Tibial artery (tissue), 4 donors: ENCODE data around the gene STK32C.

Experiments used
- DNase-seq, 2 donors: peaks; one replicate each; pipeline ENCODE4 v3.0.0-alpha.2; 2019
- H3K27ac ChIP-seq, 2 donors: fragments of 200-600 bp; sonication (generic) in 1 of 2; 1 replicate in 1 of 2; 2 replicates in 1 of 2; pipeline ENCODE4 v1.5.1; 2018 to 2019; ENCODE audit warnings: mild to moderate bottlenecking in 1 of 2
- H3K27me3 ChIP-seq, 2 donors: fragments of 200-600 bp; sonication (generic) in 1 of 2; one replicate each; pipeline versions ENCODE4 v1.5.1 to v1.6.0; 2016 to 2019
- H3K36me3 ChIP-seq, 3 donors: fragments of 200-600 bp; sonication (generic) in 2 of 3; one replicate each; pipeline ENCODE4 v1.5.1; 2016 to 2019; ENCODE audit warnings: mild to moderate bottlenecking in 2 of 3
- H3K4me1 ChIP-seq, 4 donors: fragments of 200-600 bp; sonication (generic) in 2 of 4; 1 replicate in 3 of 4; 2 replicates in 1 of 4; pipeline ENCODE4 v1.5.1; 2016 to 2019
- H3K4me3 ChIP-seq, 2 donors: fragments of 200-600 bp; sonication (generic) in 1 of 2; 1 replicate in 1 of 2; 2 replicates in 1 of 2; pipeline ENCODE4 v1.5.1; 2018 to 2019; ENCODE audit warnings: mild to moderate bottlenecking in 2 of 2
- H3K9me3 ChIP-seq, 3 donors: fragments of 200-600 bp; sonication (generic) in 1 of 3; one replicate each; pipeline ENCODE4 v1.5.1; 2016 to 2019
- CTCF ChIP-seq, 2 experiments: fragments of 200-600 bp in 1 of 2; fragments of 450-650 bp in 1 of 2; IDR thresholded peaks; one replicate each; pipeline ENCODE4 v1.5.1; 2017 to 2019; ENCODE audit warnings: antibody characterized with exemption in 2 of 2, mild to moderate bottlenecking in 1 of 2, moderate library complexity in 1 of 2
- intact Hi-C: fragments of 100-400 bp; cut with DNase I; formaldehyde crosslinking; loops from one replicate; pipeline ENCODE4 v1.15.0; 2023; ENCODE audit warnings: low total_unique reads

STK32C gene

GRCh38 chr10:132336919-132337407, 29.2 kb upstream of the STK32C start:
- peaks cover 0 to 23% (median 13%) of the 10 kb centered on the region in 3 donors for H3K36me3 ChIP-seq
- peak in 1 of 2 donors; percentile 42 for DNase-seq
- peak overlapping the region; percentile 23 to 40 for H3K4me3 ChIP-seq
- H3K27ac ChIP-seq, result no peak overlapping the region
- H3K27me3 ChIP-seq, result no peaks in the 10 kb centered on the region
- H3K4me1 ChIP-seq, result peaks cover 0 to 10% (median 9%) of the 10 kb centered on the region in 4 donors
- intact Hi-C loops, result loop anchor here (10.0 kb wide), 2 partner anchors 58 to 432 kb away; partner anchors contain the start of genes PPP2R2D and PWWP2B
- no peaks in the 10 kb centered on the region for H3K9me3 ChIP-seq
- no peak for TF ChIP-seq CTCF (IDR thresholded peaks at IDR 0.05)

- peak in 1 of 2 donors; percentile 54 for DNase-seq
- intact Hi-C loops, result loop anchor here (10.0 kb wide), 2 partner anchors 59 to 431 kb away; partner anchors contain the start of genes PPP2R2D and PWWP2B
- peaks cover 0 to 11% (median 10%) of the 10 kb centered on the region in 4 donors for H3K4me1 ChIP-seq
- H3K9me3 ChIP-seq, result no peaks in the 10 kb centered on the region
- peaks cover 0 to 22% (median 10%) of the 10 kb centered on the region in 3 donors for H3K36me3 ChIP-seq
- TF ChIP-seq CTCF (IDR thresholded peaks at IDR 0.05), result no peak
- no peak overlapping the region for H3K27ac ChIP-seq
- H3K4me3 ChIP-seq, result peak overlapping the region in 1 of 2 donors; percentile 40
- no peaks in the 10 kb centered on the region for H3K27me3 ChIP-seq
Observed at GRCh38 chr10:132336064-132336746, 28.5 kb upstream of the STK32C start.

DNA sequence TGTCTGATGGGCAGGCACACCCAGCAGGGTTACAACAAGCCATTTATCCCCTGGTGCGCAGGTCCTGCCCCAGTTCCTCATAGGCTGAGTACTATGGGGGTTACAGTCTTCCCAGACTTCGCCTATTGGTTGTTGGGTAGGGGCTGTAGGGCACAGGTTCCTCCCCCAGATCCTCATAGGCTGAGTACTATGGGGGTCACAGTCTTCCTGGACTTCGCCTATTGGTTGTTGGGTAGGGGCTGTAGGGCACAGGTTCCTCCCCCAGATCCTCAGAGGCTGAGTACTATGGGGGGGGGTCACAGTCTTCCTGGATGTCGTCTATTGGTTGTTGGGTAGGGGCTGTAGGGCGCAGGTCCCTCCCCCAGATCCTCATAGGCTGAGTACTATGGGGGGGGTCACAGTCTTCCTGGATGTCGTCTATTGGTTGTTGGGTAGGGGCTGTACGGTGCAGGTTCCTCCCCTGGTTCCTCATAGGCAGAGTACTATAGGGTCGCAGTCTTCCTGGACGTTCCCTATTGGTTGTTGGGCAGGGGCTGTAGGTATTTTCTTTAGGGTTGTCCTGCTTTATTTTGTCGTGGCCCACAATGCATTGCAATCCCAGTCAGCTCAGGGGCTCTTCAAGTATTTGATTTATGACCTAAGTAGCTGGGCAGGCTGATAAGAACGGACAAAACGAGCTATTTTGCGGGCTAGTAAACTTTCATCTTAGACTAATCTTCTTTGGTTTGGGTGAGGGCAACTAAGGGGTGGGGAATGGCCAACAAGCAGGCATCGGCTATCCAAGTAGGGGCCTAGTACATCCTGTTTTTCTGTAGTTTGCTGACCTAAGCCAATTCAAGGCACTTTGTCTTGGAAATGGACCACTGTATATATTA, 27.7 kb upstream of the STK32C start:
- Histone ChIP-seq H3K4me3 (no peak overlapping the region), H3K27me3 (no peaks in the 10 kb centered on the region), H3K27ac (no peak overlapping the region), H3K36me3 (peaks cover 0 to 22% (median 10%) of the 10 kb centered on the region in 3 donors), H3K4me1 (peaks cover 0 to 18% (median 15%) of the 10 kb centered on the region in 4 donors), H3K9me3 (no peaks in the 10 kb centered on the region)
- DNase-seq, result peak; percentile 49 to 70
- TF ChIP-seq CTCF (IDR thresholded peaks at IDR 0.05), result no peak
- intact Hi-C loops, result loop anchor here (10.0 kb wide), 2 partner anchors 59 to 431 kb away; partner anchors contain the start of genes PPP2R2D and PWWP2B

DNA sequence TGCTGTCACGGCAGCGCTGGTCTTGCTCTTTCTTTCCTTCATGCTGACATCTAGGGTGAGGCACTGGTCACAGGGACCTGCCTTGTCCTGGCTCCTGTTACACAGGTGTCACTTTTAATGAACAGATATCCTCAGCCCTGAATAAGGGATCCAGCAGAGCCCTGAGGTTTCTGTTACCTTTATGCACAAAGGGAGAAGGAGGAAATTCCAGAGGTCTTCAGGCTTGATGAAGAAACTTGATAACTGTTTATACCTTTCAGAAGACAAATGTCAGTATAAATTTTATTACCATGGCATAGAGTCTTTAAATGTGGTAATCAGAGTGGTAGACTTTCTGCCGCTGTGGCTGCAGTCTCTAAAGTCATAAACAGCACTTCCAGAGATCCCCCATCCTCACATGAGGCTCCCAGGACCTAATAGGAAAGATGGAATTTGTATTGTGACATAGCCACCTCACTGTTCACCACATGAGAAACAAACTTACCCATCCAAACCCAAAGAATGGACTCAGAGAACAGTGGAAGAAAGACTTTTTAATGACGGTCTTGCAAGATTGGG, 27.0 kb upstream of the STK32C start:
- H3K4me3 ChIP-seq, result no peak overlapping the region

More for the DNA sequence above, 27.0 kb upstream of the STK32C start:
- TF ChIP-seq CTCF (IDR thresholded peaks at IDR 0.05), result no peak
- no peak overlapping the region for H3K27ac ChIP-seq
- intact Hi-C loops, result loop anchor here (10.0 kb wide), 2 partner anchors 60 to 430 kb away; partner anchors contain the start of genes PPP2R2D and PWWP2B
- peaks cover 0 to 22% (median 10%) of the 10 kb centered on the region in 3 donors for H3K36me3 ChIP-seq
- no peaks in the 10 kb centered on the region for H3K27me3 ChIP-seq
- peaks cover 0 to 26% (median 19%) of the 10 kb centered on the region in 4 donors for H3K4me1 ChIP-seq
- H3K9me3 ChIP-seq, result no peaks in the 10 kb centered on the region
- peak in 1 of 2 donors; percentile 13 for DNase-seq
